Measurements from ENCODE around the gene PIEZO1. TPM values are rescaled to one million over a fixed set of nuclear protein-coding genes. Genes with fewer than 3 reads are reported as not detected.

The PIEZO1 gene
- total RNA-seq, 1 donor from 2014 or later: 318 TPM

DNA sequence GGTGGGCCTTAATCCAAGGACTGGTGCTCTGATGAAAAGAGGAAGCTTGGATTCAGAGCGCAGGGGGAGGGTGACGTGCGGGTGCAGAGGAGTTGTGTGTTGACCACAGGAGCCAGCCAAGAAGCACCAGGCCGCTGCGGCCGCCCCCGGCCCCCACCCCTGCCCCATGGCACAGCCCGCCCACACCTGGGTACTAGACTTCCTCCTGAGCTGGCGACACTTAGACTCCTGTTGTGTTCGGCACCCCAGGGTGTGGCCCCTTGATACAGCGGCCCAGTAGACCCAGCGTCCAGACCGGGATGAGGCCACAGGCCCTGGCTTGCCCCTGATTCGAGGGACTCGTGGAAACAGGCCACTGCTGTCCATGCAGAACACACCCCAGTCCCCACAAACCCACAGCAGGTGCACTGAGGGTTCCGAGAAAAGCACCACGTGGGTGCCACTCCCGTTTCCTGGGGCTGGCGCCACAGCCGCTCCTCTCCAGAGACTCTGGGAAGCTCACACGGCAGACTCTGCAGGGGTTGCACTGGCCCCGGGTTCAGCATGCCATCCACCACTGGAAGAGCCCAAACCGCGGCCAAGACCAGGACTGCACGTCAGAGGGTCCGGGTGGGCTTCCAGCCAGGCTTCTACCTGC, 93.0 kb downstream of the PIEZO1 start:
- no peak for DNase-seq (ENCODE audit: low spot score)

DNA sequence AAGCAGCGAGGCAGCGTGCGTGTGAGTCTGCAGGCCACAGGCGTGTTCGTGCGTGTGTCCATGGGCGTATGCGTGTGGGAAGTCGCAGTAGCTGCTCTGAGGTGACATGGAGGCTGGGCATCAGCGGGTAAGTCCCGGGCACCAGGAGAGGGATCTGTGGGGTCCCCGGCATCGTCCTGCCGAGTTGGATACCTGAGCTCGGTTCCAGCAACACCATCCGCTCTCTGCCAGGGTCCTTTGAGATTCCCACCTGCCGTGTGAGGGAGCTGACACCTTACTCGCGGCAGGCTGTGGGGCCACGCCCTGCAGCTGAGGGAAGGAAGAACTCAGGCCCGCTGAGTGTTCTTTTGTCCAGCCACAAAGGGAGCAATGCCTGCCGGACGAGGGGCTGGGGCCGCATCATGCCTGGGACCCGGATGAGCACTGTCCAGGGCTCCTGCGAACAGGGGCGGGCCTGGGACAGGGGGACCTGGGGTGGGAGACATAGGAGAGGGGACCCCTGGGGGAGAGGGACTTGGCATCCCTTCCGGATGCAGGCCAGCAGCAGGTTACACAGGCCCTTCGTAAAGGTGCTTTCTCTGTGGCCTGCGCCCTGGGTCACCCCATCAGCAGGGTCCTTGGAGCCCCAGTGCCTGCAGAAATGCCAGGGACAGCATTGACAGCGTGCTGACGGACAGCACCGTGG, 93.7 kb downstream of the PIEZO1 start:
- no peak for DNase-seq (ENCODE audit: low spot score)

DNA sequence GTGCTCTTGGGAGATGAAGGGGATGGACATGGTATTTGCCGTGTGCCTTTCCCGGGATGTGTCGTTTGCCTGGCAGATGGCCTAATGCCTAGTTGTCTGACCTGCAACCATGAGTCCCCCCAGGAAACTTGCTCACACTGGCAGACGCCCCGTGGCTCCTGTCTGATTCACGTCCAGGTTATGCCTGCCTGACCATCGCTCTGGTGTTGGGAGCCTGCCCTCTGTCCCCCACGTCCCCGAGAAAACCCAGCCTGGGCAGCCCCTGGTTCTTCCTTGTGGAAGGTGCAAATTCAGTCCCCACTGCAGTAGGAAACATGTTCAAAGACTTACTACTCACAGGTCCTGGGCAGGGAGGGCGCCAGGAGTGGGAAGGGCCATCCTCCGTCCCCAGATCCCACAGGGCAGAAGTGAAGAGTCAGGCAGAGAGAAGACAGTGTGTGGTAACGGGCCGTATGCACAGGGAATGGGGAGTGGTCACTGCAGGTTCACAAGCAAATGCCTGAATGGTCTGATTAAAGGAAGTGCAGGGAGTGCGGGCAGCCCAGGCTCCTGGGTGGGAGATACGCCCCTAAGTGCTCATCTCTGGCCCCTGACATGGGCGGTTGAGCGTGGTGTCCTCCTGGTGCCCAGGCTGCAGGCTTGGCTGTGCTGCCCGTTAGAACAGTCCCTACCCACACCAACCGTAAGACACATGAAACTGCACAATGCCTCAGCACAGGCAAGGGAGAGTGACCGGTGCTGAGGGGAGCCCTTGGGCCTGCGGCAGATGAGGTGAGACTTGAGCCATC, 94.5 kb downstream of the PIEZO1 start:
- DNase-seq (ENCODE audit: low spot score): no peak

DNA sequence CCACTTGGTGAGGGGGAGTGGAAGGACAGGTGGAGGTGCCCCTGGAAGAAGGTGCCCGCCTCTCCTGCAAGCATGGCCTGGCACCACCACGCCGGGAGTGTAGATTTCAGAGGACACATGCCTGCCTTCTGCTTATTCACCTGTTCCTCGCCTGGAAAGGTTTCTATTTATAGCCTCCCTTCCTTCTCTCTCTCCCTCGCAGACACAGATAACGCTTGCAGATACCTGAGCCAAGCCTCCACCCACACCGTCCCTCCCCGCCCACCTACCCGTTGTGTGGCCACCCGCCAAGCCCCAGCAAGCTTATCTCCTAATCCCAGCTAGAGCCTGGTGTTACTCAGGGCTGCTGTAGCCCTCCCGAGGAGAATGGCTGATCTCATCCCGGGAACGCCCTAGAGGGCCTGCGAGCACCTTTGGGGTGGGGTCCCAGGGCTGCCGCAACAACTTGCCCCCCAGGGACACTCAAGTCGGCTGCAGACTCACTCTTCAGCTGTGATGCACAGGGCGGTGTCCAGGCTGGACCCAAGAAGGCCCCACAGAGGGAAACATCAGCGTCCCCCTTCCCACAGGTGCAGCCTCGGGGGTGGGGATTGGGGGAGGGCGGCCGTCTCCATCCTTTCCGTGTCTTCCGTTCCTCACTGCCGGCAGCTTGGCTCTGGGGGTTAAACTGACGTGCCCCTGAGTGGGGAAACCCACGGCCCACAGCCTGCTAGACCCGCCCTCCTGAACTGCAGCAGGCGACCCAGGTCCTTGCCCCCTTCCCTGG, 96.8 kb downstream of the PIEZO1 start:
- DNase-seq (ENCODE audit: low spot score): no peak

DNA sequence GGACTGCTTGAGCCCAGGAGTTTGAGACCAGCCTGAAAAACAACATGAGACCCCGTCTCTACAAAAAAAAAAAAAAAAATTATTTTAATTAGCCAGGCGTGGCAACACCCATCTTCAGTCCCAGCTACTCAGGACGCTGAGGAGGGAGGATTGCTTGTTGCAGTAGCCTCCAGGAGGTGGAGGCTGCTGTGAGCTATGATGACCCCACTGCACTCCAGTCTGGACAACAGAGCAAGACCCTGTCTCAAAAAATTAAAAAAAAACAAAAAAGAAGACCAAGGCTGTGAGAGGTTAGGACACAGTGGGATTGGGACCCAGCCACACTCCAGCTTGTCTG, 97.4 kb downstream of the PIEZO1 start:
- no peak for DNase-seq (ENCODE audit: low spot score)

DNA sequence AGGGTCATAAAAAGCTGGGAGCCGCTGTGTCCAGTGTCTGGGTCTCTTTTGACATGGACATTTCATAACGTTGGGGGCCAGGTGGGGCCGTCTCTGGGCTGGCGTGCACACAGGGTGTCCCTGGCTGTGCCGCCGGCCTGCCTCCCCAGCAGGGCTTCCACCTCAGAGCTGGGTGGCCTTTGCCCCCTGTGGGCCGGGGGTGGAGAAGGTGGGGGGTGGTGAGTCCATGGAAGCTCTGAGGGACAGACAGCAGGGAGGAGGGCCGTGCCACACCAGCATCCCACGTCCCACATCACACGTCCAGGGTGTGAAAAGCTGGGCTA, 97.8 kb downstream of the PIEZO1 start:
- DNase-seq (ENCODE audit: low spot score): no peak

DNA sequence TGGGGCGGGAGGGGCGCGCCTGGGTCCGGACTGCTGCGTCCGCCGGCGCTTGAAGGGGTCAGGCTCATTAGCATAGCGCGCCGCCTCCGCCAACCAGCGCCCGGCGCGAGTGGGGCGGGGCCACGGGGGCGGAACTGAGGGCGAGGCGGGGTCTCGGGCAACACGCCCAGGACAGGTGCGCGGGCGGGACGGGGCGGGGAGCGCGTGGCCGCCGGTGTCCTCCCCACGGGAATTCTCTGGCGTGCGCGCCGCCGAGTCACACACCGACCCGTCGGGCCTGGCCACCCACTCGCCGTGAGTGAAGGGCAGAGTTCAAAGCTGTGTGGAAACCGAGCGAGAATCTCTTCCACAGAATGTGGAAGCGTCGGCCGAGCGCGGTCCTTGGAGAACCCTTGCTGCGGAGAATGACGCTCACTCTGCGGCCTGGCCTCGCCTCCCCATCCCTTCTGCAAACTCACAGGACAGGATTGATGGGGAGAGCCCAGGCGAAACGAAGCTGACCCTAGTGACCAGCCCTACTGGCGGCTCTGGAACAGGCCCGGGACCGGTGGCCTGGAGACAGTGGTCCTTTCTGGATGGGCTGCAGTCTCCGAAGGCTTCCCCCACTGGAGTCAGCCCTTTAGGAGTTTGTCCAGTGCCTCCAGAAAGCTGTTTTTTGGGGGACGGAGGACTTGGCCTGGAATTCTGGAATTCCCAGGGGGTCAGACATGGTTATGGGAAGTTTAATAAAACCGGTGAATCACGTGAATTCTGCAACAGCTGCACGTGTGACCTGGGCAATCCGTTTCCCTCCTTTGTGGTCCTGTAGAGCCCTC, 98.4 kb downstream of the PIEZO1 start, which contains the start of gene SNAI3:
TSS of gene SNAI3 (minus strand) at position 69 of the 815 bp plus-strand sequence. CDS start 101 bp downstream, outside the sequence.
- DNase-seq (ENCODE audit: low spot score): peak; percentile 96

DNA sequence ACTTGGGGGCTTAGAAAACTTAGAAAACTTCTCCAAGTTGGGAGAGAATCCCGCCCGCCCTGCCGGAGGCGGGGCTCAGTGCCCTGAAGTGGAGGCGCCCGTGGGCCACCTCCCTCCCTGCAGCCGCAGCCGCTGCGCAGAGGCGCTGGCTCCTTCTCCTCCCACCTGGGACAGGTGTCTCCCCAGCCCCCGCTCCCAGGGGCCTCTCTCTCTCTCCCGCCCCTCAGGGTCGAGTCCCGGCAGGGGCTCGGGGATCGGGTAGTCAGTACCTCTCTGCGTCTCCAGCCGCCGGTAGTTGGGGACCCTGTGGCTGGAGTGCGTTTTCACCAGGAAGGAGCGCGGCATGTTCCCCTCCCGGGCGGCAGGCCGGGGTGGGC, 99.0 kb downstream of the PIEZO1 start:
- DNase-seq (ENCODE audit: low spot score): no peak

DNA sequence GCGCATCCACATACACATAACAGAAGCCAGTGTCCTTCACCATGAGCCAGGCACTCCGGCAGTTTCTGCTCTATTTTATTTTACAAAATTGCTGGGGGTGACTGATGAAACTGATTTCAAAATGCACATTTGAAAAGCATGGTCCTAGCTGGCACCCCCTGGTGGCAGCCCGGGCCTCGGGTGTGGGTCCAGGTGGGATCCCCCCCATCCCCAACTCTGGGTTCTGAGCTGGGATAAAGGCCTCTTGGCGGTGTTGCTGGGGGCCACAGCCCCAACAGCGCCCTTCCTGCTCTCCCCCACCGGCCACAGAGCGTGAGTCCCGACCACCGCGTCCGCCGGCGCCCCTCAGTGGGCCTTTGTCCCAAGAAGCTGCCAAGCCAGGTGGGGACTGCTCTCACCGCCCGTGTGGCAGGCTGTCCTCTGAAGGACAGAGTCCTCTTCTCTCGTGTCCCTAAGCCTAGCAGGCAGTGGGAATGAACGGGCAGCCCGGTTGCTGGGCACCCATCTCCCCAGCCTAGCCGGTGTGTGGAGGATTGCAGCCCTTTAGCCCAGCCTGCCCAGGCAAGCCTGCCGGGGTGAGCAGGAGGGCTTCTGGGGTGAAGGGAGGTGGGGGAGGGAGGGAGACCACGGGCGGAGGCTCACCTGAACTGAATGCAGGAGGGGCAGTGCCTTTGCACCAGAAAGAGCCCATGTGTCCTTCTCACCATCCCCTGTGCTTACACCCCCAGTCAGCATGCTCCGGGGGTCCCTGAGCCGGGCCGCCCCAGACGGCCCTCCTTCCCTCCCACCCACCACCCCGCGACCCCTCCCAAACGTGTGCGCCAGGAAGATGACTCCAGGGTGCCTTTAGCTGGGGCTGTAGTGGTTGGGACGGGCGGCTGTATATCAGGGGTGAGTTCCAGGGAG, 99.6 kb downstream of the PIEZO1 start:
- DNase-seq (ENCODE audit: low spot score): no peak

DNA sequence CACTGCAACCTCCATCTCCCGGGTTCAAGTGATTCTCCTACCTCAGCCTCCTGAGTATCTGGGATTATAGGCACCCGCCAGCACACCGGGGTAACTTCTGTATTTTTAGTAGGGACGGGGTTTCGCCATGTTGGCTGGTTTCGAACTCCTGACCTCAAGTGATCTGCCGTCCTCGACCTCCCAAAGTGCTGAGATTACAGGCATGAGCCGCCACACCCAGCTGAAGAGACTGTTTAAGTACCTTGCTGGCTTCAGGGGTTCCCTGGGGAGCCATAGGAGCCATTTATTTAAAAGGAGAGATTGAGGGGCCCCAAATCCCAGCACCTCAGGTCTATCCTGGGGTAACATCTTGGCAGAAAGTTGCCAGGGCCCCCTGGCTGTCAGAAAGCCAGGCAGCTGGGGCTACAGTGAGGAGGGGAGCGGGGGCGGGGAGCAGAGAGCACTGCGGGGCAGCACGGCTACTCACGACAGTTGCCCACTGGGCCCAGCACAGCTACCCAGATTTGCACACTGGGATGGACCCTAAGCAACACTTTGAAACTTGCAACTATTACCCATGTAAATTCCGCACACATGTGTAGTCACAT, 100.4 kb downstream of the PIEZO1 start:
- no peak for DNase-seq (ENCODE audit: low spot score)

DNA sequence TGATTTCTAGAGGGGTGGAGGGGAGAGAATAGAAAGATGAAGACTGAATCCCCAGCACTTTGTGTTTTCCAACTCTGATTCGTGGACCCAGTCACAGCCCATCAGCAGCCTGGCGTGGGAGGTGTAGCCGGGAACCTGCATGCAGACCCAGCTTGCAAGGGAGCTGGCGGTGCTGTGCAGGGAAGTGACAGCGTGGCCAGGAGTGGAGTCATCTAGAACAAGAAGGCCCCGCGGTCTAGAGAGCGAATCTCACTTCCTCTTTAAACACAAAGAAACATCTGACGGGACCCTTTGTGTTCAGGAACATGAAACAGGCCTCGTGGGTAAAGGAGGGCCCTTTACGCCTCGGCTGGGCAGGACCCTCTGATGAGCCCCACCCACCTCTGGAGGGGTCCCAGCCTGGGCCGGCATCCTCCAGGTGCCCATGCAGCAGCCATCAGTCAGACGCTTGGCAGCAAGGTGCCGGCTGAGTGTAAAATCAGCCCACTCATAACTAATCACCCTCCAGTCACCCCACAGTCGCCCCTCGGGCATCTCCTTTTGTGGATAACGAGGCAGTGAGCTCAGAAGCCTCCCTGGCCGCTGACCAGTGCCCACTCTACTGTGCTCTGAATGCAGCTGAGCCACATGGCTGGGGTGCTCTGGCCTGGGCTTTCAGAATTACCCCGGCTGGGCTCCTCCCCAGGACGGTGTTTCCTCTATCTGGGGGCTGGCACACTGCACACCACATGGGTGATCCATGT, 103.1 kb downstream of the PIEZO1 start:
- no peak for DNase-seq (ENCODE audit: low spot score)

DNA sequence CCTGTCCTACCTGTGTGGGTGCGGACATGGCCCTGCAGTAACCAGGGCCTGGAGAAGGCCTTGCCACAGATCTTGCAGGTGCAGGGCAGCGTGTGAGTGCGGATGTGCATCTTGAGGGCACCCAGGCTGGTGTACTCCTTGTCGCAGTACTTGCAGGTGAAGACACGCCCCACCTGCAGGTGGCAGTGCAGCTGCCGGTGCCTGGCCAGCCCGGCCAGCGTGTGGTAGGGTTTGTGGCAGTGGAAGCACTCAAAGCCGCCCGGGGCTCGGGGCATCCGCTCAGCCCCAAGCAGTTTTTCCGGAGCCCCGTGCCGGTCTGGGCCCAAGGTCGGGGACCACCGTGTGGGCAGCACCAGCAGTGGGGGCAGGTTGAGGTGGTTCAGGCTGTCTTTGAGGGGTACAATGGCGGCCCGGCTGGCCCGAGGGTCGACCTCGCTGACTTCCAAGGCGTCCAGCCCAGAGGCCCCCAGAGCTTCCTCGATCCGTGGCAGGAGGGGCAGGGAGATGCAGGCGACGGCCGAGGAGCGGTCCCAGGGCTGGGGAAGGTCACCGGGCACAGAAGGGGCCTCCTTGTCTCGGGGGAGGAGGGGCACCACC, 103.8 kb downstream of the PIEZO1 start:
- no peak for DNase-seq (ENCODE audit: low spot score)

DNA sequence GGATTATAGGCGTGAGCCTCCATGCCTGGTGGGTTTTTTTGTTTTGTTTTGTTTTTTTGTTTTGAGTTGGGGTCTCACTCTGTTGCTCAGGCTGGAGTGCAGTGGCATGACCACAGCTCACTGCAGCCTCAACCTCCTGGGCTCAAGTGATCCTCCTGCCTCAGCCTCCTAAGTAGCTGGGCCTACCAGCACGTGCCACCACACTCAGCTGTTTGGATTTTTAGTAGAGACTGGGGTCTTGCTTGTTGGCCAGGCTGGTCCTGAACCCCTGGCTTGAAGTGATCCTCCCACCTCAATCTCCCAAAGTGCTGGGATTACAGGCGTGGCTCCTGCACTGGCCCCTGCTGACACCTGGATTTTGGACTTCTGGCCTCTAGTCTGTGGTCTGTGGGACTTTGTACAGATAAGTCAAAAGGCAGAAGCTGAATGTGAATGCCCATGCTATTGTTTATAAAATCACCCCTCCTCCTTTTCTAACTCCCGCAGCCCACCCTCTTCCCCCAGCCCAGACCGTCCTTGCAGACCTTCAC, 104.4 kb downstream of the PIEZO1 start:
- DNase-seq (ENCODE audit: low spot score): no peak

DNA sequence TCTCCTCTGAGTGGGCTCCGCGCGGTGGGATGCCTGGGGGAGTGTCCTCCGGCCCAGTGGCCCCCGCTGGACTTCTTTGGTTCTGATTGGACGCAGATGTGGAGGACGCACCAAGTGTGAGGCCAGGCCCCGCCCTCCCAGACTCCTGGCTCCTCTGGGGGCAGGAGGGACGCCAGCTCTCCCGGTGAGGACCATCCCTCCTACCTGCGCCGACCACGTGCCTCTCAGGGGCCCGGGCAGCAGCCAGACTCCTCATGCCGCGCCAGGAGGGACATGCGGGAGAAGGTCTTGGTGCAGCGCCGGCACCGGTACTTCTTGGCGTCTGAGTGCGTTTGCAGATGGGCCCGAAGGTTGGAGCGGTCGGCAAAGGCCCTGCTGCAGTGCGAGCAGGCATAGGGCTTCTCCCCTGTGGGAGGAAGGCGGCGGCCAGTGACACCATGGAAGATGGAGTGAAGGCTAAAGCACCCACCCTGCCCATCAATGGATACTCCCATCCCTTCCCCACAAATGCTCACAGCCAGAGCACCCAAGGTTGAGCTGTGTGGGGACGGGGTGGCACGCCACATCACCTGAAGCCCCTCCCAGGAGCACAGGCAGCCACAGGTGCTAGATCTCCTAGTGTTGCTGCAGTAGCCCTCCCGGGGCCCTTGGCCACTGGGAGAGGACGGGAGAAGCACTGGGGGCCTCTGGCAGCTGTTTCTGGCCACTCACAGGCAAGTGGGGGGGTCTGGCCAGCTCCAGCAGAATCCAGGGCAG, 106.6 kb downstream of the PIEZO1 start:
- DNase-seq (ENCODE audit: low spot score): no peak

DNA sequence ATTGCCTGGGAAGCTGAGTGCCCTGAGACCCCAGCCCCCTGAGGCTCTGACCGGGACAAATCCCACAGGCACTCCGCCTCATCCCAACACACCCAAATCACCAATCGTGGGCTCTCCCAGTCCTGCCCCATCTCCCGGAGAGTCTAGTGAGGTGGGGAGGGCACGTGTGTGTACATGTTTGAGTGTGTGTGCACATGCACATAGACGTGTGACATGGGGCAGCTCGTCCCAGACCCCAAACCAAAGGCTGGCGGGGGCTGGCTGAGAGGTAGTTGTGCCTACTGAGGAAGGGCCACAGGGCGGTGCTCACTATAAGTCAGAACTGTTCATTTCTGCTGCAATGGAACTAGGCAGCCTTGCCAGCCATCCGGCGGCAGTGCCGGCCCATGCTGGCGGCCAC, 107.3 kb downstream of the PIEZO1 start:
- no peak for DNase-seq (ENCODE audit: low spot score)

DNA sequence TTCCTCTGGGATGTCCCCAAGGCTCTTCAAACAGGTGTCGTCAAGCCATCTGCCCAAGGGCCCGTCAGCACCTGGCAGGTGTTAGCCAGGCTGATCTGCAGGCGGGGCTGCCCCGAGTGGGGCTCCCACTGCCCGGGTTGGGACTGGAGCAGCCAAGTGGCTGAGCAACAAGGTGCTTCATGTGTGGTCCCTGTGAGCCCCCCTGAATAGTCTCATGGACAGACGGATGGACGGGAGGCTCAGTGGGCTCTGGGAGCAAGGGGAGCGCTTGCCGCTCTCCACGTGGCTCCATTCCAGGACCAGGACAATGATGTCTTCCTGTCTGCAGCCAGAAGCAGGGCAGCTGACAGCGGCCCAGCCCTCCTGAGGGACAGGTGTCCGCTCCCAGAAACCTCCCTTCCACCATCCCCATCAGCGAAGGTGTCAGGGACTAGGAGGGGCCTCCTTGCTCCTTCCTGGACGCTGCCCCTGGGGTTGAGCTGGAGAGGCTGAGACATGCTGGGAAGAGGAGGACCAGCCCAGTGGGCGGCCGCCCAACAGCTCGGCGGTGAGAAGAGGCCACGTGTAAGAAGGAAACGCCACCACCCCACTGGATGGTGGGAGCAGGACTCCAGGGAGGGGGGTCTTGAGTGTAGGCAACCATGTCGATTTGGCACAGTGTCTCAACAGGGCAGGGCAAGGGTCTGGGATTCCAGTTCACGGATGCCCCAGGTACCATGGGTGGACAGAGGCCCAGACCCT, 108.3 kb downstream of the PIEZO1 start:
- DNase-seq (ENCODE audit: low spot score): no peak

Measured in mesenteric fat pad (tissue), 1 donor.